ENCODE results near the gene PPP1R9A.

PPP1R9A gene

GRCh38 chr7:94912085-94912484 lies 4.7 kb downstream of the PPP1R9A start:
- no peak for DNase-seq

- DNase-seq, result no peak
Observed at GRCh38 chr7:94913391-94913790, 6.0 kb downstream of the PPP1R9A start.

- no peak for DNase-seq
Observed at GRCh38 chr7:94921911-94922310, 14.5 kb downstream of the PPP1R9A start.

- no peak for DNase-seq
Observed at GRCh38 chr7:94922457-94922856, 15.1 kb downstream of the PPP1R9A start.

- no peak for DNase-seq
Observed at GRCh38 chr7:94923412-94923811, 16.0 kb downstream of the PPP1R9A start.

GRCh38 chr7:94928168-94928707 lies 20.8 kb downstream of the PPP1R9A start:
- no peak for DNase-seq

GRCh38 chr7:94933256-94933990 lies 26.0 kb downstream of the PPP1R9A start:
- no peak for DNase-seq

- no peak for DNase-seq
Observed at GRCh38 chr7:94939395-94939794, 32.0 kb downstream of the PPP1R9A start.

GRCh38 chr7:94940241-94940640 lies 32.8 kb downstream of the PPP1R9A start:
- no peak for DNase-seq

- DNase-seq, result no peak
Observed at GRCh38 chr7:94941844-94942632, 34.6 kb downstream of the PPP1R9A start.

- no peak for DNase-seq
Observed at GRCh38 chr7:94943134-94943533, 35.7 kb downstream of the PPP1R9A start.

GRCh38 chr7:94949532-94949931 lies 42.1 kb downstream of the PPP1R9A start:
- no peak for DNase-seq

- no peak for DNase-seq
Observed at GRCh38 chr7:94955807-94956206, 48.4 kb downstream of the PPP1R9A start.

GRCh38 chr7:94957061-94957460 lies 49.7 kb downstream of the PPP1R9A start:
- no peak for DNase-seq

GRCh38 chr7:94962661-94963060 lies 55.3 kb downstream of the PPP1R9A start:
- no peak for DNase-seq

- DNase-seq, result no peak
Observed at GRCh38 chr7:94969434-94970084, 62.2 kb downstream of the PPP1R9A start.

GRCh38 chr7:94970085-94970576 lies 62.7 kb downstream of the PPP1R9A start:
- DNase-seq, result no peak

- no peak for DNase-seq
Observed at GRCh38 chr7:94971051-94971867, 63.9 kb downstream of the PPP1R9A start.

GRCh38 chr7:94972296-94972695 lies 64.9 kb downstream of the PPP1R9A start:
- no peak for DNase-seq

- DNase-seq, result no peak
Observed at GRCh38 chr7:94973844-94974243, 66.5 kb downstream of the PPP1R9A start.

- no peak for DNase-seq
Observed at GRCh38 chr7:94974423-94974822, 67.0 kb downstream of the PPP1R9A start.

- no peak for DNase-seq
Observed at GRCh38 chr7:94975336-94975735, 67.9 kb downstream of the PPP1R9A start.
